Prostate gland (tissue), 2 donors: ENCODE results near the gene PUSL1.

Experiments used
- CTCF ChIP-seq, 4 experiments: fragments of 200-600 bp in 2 of 4; fragments of 450-650 bp in 2 of 4; sonication (generic) in 2 of 4; IDR thresholded peaks; 1 replicate in 3 of 4; 2 replicates in 1 of 4; pipeline ENCODE4 v1.5.1; 2016 to 2019; ENCODE audit warnings: antibody characterized with exemption in 4 of 4, mild to moderate bottlenecking in 2 of 4, moderate library complexity in 2 of 4
- POLR2A ChIP-seq: fragments of 450-650 bp; IDR thresholded peaks from one replicate; pipeline ENCODE4 v1.6.1; 2016; ENCODE audit warnings: antibody characterized with exemption, mild to moderate bottlenecking

GRCh38 chr1:1312450-1313314, 4.3 kb downstream of the PUSL1 start:
- TF ChIP-seq POLR2A (no peak), CTCF (IDR thresholded peaks at IDR 0.05) (no peak)
